C4-2B (cell line): ENCODE data around the gene DTX1.

Source experiments
- H3K27ac ChIP-seq: fragments of 450-650 bp; 2 replicates; pipeline ENCODE4 v1.5.1; 2017
- CTCF ChIP-seq: fragments of 450-650 bp; conservative IDR thresholded peaks from 2 replicates; pipeline ENCODE4 v1.5.1; 2017; ENCODE audit warnings: mild to moderate bottlenecking
- ZFX ChIP-seq: fragments of 450-650 bp; IDR thresholded peaks from 2 replicates; pipeline ENCODE4 v1.6.1; 2017

DTX1 gene

GRCh38 chr12:113061061-113061694 lies 4.6 kb downstream of the DTX1 start:
- H3K27ac ChIP-seq = no peak overlapping the region
- TF ChIP-seq CTCF = no peak

GRCh38 chr12:113062502-113063395 lies 6.2 kb downstream of the DTX1 start:
- TF ChIP-seq CTCF (no peak), ZFX (no peak)
- H3K27ac ChIP-seq = no peak overlapping the region

- no peak overlapping the region for H3K27ac ChIP-seq
- TF ChIP-seq ZFX = no peak
- no peak for TF ChIP-seq CTCF
These were observed 7.1 kb downstream of the DTX1 start for GRCh38 chr12:113063396-113064350.

GRCh38 chr12:113064395-113065125 lies 8.0 kb downstream of the DTX1 start:
- H3K27ac ChIP-seq = no peak overlapping the region
- no peak for TF ChIP-seq CTCF
- TF ChIP-seq ZFX = no peak

- H3K27ac ChIP-seq = no peak overlapping the region
- TF ChIP-seq CTCF (no peak), ZFX (no peak)
These were observed 8.8 kb downstream of the DTX1 start for GRCh38 chr12:113065126-113066007.

- no peak for TF ChIP-seq CTCF
- no peak for TF ChIP-seq ZFX
- no peak overlapping the region for H3K27ac ChIP-seq
These were observed 10.4 kb downstream of the DTX1 start for GRCh38 chr12:113066813-113067400.
